Stimulated activated CD4-positive, alpha-beta T cell treated with anti-CD3 and anti-CD28 coated beads, Interleukin-2, amount 100 ng/mL, for 4 hours (primary cell): Measurements from ENCODE around the gene SLMAP.

Experiments used
- DNase-seq: peaks from one replicate; pipeline ENCODE4 v3.0.0-alpha.2; 2020; ENCODE audit warnings: low read depth

SLMAP gene

GRCh38 chr3:57943525-57944495 is 187.7 kb downstream of the SLMAP start:
- no peak for DNase-seq

DNA sequence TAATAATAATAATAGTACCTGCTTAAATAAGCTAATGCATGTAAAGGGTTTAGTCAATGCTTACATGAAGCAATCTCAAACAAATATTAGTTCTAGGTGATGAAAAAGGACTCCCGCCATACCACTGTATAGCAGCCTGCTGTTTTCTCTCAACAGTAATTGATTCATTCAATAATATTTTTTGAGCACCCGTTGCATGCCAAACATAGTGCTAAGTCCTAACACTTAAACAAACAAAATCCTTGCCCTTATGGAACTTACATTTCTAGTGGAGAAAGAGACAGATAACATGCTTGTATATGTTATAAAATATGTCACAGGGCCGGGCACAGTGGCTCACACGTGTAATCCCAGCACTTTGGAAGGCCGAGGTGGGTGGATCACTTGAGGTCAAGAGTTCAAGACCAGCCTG is 190.9 kb downstream of the SLMAP start:
- no peak for DNase-seq

DNA sequence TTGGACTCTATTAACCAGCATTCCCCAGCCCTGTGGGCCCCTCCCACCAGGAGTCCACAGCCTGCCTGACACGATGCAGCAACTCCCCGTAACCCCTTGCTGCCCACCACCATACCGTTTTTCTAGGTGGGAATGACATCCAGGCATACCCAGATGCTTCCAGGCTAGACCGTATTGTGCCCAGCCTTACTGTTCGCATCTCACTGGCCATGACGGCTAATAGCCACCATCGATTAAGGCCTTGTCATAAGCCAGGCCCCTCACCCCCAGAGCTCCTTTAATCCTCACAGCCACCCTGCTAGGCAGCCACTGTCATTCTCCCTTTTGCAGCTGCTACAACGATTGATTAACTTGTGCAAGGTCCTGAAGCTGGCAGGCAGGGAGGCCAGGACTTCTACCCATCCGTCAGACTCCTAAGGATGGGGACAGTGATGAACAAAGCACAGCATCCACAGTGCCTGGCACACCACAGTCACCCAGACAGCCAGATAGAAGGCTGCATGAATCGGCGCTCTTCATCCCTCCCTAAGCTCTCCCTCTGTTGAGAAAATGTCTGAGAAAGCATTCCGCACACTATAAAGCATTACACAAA is 192.1 kb downstream of the SLMAP start:
- DNase-seq: no peak

GRCh38 chr3:57948781-57949242 is 192.7 kb downstream of the SLMAP start:
- DNase-seq: no peak

DNA sequence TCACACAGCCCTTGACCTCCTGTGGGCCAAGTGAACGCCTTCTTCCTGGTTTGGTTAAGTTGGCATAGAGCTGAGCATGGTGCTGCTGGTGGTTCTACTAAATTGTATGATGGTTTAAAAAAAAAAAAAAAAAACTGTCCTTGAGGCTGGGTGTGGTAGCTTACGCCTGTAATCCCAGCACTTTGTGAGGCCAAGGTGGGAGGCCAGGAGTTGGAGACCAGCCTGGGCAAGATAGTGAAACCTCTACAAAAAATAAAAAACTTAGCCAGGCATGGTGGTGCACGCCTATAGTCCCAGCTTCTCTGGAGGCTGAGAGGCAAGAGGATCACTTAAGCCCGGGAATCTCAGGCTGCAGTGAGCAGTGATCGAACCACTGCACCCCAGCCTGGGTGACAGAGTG is 193.2 kb downstream of the SLMAP start:
- no peak for DNase-seq

- DNase-seq: no peak
Observed at GRCh38 chr3:57949785-57950615, 193.9 kb downstream of the SLMAP start.

DNA sequence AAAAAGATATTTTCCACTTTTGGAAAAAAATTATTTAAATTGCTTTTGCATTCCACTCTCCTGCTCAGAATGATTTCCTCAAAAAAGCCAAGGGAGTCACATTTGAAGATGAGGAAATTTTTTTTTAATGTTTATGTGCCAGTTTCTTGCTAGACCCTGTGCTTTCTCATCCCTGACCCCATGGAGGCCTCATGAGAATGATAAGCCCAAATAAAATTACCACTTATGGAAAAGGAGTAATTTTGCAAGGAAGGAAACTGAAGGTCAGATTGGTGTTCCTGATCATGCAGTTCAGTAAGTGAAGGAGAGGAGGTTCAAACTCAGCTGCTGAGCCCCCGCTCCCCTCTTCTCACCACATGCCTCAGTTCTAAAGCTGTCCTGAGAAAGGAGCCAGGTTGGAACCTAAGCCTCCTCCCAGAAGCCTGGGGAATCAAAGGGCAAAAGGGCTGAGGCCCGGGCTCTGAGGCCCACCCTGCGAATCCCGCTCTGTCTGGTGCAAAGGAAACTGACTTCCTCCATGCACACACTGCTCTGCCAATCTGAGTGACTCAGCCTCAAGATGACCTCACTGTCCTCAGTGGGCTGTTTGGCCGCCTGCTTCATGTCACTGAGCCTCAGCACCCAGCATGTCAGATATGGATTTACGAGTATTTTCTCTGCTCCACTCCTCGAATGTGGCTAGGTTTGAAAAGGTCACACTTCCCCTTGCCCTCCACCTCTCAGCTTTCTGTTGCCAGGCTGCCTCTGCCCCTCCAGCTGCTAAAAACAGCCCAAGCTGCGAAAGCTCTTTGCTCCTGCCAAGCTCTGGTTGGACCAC is 195.2 kb downstream of the SLMAP start:
- no peak for DNase-seq

DNA sequence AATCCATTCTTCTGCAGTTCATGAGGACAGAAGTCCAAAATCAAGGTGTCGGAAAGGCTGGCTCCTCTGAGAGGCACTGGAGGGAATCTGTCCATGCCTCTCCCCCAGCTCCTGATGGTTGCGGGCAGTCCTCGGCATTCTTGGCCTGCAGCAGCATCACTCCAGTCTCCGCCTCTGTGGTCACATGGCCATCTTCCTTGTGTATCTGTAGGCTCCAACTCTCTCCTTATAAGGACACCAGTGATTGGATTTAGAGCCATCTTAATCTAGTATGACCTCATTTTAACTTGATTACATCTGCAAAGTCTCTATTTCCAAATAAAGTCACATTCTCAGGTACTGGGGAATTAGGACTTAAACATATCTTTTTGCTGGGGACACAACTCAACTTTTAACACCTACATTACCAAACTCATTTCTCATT is 196.1 kb downstream of the SLMAP start:
- no peak for DNase-seq

DNA sequence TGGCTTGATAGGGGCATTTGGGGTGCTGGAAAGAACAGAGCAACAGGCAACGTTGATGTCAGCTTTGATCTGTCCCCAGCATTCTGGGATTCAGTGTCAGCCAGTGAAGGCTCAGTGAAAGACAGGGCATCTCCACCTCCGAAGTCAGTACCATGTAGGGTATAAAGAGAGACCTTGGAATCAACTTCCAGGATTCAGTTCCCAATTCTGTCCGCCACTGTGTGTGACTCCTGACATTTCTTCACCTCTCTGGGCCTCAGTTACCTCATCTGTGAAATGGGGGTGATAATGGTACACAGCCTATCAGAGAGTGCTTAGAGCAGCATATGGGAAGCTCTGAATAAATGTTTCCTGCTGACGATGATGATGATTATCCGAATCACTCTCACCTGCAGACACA is 196.5 kb downstream of the SLMAP start:
- DNase-seq: no peak

DNA sequence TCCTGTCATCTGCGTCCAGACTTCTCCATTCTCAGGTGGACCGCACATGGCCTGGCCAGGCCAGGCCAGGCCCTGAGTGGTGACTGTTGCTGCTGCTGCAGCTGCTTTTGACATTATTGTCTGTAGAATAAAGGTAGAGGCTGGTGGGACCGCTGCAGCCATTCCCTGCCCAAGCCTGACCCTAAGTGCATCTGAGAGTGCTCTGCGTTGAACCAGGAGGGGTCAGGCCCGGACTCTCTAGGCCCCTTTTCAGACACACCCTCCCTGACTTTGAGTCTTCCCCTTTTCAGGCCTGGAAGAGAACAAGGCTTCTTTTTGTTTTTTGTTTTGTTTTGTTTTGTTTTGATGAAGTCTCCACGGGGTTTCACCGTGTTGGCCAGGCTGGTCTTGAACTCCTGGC is 197.5 kb downstream of the SLMAP start:
- DNase-seq: no peak

DNA sequence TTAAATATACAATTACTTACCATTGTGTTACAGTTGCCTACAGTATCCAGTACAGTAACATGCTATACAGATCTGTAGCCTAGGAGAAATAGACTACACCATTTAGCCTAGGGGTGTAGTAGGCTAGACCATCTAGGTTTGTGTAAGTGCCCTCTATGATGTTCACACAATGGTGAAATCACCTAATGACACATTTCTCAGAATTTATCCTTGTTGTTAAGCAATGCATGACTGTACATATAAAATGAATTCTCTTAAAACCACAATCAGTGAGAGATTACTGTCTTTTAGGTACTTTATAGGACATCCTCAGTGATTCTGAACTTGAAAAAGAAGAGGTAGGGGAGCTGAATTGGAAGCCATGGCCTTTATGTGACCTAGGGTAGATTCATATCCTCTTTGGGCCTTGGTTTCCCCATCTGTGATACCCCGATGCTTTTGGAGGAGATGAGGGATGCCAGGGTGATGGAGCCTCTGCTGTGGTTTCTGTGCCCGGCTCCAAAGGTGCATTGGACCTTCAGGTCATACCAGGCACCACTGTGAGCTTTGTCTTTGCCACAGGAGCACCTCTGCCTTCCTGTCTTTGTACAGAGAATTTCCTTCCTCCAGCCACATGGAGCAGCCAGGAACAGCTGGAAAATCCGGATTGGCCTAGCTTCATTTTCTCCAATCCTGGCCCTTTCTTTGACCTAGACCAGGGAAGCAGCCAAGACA is 200.2 kb downstream of the SLMAP start:
- DNase-seq: no peak

GRCh38 chr3:57956833-57957174 is 200.7 kb downstream of the SLMAP start:
- no peak for DNase-seq

GRCh38 chr3:57957824-57958223 is 201.7 kb downstream of the SLMAP start:
- no peak for DNase-seq

DNA sequence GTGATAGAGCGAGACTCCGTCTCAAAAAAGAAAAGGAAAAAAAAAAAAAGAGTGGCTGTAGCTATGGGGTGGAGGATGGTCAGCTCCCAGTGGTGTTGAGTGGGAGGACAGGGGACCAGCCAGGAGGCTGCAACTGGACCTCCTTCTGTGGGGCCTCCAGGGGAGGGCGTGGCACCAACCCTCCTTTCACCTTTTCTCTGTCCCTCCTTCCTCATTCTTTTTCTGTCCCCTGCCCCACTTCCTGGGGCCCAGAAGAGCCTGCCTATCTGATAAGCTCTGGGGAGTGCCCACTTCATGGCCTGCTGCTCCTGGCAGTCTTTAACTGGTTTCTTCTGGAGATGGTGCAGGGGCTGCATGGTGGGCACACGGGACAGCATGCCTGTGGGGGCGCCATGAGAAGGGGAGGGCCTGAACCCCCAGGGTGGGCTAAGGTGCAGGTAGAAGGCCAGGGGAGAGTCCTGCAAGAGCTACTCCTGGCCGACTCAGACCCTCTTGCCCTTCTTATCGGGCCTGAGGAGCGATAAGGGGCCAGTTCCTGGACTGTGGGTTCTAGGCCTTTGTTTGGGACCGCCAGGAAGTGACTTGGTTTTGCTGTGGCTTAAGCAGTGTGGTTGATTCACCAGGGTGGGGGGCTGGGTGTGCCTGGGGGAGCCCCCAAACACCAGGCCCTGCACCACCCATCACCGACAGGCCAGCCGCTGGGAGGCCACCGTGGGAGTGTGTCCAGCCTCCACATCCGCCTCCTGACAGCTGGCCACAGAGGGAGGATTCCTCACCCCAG is 202.7 kb downstream of the SLMAP start:
- no peak for DNase-seq

DNA sequence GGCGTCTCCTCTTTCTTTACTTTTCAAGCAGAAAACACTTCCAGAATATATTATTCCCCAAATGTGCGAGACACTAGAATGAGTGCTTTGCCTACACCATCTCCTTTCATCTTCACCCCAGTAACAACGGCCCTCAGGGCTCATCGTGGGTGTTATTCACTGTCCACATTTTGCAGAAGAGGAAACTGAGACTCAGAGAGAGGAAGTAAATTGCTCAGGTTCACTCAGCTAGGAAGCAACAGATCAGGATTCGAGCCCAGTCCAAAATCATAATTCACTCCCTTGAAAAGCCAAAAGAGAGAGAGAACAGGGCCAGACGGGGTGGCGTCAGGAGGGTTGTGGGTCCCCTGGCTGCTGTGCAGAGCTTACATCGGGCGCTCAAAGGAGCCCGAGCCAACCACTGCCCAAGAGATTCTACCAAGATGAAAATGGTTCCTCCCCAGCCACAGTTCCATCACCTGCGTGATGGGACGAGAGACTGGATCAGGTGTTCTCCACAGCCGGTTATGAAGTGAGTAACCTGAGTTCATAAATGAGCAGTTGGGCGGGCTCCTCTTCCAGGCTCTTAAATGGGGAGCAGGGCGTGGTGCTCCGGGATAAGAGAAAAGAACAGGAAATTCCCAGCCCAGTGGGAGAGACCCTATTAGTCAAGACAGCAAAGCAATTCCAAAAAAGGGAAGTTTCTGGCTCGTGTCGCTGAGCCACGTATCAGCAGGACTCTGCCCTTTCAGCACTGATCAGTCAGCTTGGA is 203.5 kb downstream of the SLMAP start:
- no peak for DNase-seq

GRCh38 chr3:57960174-57960505 is 204.0 kb downstream of the SLMAP start:
- DNase-seq: no peak

DNA sequence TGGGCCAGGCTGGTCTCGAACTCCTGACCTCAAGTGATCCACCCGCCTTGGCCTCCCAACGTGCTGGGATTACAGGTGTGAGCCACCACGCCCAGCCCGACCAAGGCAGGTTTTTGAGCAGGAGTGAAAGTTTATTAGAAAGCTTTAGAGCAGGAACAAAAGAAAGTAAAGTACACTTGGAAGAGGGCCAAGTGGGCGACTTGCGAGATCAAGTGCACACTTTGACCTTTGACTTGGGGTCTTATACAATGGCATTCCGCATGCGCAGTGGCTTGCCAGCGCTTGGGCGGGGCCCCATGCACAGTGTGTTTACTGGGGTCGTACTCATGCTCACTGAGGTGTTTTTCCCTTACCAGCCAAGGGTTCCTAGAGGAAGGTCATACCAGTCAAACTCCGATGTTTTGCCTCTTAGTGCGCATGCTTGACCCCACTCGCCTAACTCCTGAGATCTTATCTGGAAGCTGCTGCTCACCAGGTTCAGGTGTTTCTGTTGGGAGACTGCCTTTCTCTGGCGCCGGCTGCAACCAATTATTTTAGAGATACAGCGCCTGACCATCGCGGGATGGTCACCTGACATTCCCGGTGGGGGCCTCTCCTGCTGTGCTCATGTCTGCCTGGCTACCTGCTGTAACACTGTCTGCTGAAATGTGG is 205.2 kb downstream of the SLMAP start:
- no peak for DNase-seq

DNA sequence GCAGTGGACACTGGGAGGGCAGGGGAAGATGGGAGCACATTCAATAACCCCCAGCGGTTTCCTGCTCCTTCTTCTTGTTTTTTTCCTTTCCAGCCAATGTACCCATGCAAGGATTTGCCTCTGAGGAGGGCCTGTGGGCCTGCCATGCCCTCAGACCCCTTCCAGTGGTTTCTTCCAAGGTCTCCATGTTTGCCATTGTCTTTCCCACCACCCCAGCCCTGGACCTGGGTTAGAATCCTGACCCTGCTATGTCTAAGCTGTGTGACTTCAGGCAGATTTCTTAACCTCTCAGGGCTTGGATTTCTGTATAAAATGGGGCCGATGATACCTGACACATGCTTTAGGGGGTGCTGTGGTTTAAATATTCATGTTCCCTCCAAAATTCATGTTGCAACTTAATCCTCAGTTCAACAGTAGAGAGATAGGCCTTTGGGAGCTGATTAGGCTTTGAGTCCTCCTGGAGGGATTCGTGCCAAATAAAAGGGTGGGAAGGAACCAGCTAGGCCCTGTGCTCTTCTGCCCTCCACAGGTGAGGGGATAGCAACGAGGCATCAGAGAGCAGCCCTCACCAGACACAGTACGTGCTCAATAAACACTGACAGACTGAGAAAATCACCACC is 205.8 kb downstream of the SLMAP start:
- DNase-seq: no peak

DNA sequence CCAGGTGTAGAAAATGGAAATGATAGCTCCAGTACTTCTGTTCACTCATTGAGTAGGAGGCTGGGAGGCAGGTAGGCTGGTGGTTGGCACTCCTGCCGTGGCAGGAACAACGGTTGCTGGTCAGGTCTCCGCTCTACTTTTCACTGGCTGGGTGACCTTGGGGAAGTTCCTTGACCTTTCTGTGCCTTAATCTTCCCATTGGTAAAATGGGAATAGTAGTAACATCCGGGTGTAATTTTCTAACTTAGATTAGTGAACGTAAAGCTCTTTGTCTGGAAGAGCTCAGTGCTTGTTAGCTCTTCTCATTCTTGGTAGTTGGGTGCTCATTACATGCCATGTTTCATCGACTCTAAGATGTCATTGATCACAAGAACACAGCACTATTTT is 206.3 kb downstream of the SLMAP start:
- no peak for DNase-seq
